HepG2 (cell line): ENCODE measurements around the gene SCN7A. TPM values are rescaled to one million over a fixed set of nuclear protein-coding genes. Genes with fewer than 3 reads are reported as not detected.

Source experiments
- ATAC-seq: fragments of 200-7000 bp; cut with Tn5 transposase; 3 replicates; pipeline ENCODE4 v1.9.1; 2020; ENCODE audit warnings: mild to moderate bottlenecking, moderate library complexity
- BruUV-seq: library from RNA; stranded (reverse); fragments of 400-500 nt; replicated peaks from 2 replicates; lab custom pipeline; 2021; lab: Mats Ljungman, UMichigan
- CTCF ChIA-PET: fragments of 300-600 bp; formaldehyde crosslinking; extraction: SDS; loops from one replicate; lab custom pipeline; 2021; ENCODE audit warnings: low total read pairs, inconsistent platforms, low intra/inter-chr PET ratio; lab: Yijun Ruan, JAX
- POLR2A ChIA-PET: fragments of 350-600 bp; sonication (Branson Sonifier 250); formaldehyde crosslinking; loops from one replicate; lab custom pipeline; 2020; ENCODE audit warnings: antibody characterized with exemption, inconsistent platforms; lab: Yijun Ruan, JAX
- DNase-seq: peaks from one replicate; pipeline ENCODE4 v3.0.0-alpha.2; 2015; ENCODE audit warnings: low spot score
- FAIRE-seq: peaks from 3 replicates; lab custom pipeline; 2011; peaks lifted over from hg19 to GRCh38; lab: Jason Lieb, UNC
- H2AFZ ChIP-seq: one replicate; pipeline ENCODE4 v1.6.1; 2011; ENCODE audit warnings: low read length, inconsistent platforms
- H3K27ac ChIP-seq: fragments of 300-600 bp; 3 replicates; pipeline ENCODE4 v1.8.0; 2011; ENCODE audit warnings: mixed run types, mild to moderate bottlenecking, mixed read lengths, low read length, inconsistent platforms; ENCODE audit not compliant: insufficient read depth; ENCODE audit errors: extremely low read length
- H3K27me3 ChIP-seq, 2 experiments: fragments of 200-600 bp in 1 of 2; 2 replicates in 1 of 2; 3 replicates in 1 of 2; pipeline versions ENCODE4 v1.6.0 to v1.8.0; 2011; ENCODE audit warnings: low read length in 2 of 2, mild to moderate bottlenecking in 2 of 2, moderate library complexity in 2 of 2, inconsistent platforms in 1 of 2; ENCODE audit not compliant: insufficient read depth in 2 of 2, control insufficient read depth in 1 of 2
- H3K36me3 ChIP-seq, 2 experiments: fragments of 200-600 bp in 1 of 2; replicated peaks in 1 of 2; 2 replicates in 1 of 2; 3 replicates in 1 of 2; pipeline versions ENCODE4 v1.5.1 to v1.8.0; 2011; ENCODE audit warnings: low read length in 2 of 2, inconsistent platforms in 1 of 2; ENCODE audit not compliant: insufficient read depth in 2 of 2, control insufficient read depth in 1 of 2
- H3K4me1 ChIP-seq: 2 replicates; pipeline ENCODE4 v1.5.1; 2012; ENCODE audit warnings: low read length, inconsistent platforms; ENCODE audit not compliant: insufficient read depth
- H3K4me2 ChIP-seq: 2 replicates; pipeline ENCODE4 v1.6.0; 2011; ENCODE audit warnings: low read depth, low read length, inconsistent platforms
- H3K4me3 ChIP-seq, 3 experiments: fragments of 200-600 bp in 1 of 3; sonication (generic), shearing (Covaris generic) in 1 of 3; replicated peaks in 1 of 3; 2 replicates each; pipeline ENCODE4 v1.5.1; 2011 to 2016; ENCODE audit warnings: low read length in 3 of 3, inconsistent platforms in 2 of 3, low read depth in 2 of 3, mild to moderate bottlenecking in 2 of 3, control low read depth in 1 of 3, mixed read lengths in 1 of 3; ENCODE audit not compliant: insufficient read depth in 1 of 3
- H3K79me2 ChIP-seq: one replicate; pipeline ENCODE4 v1.6.1; 2011; ENCODE audit warnings: low read length, inconsistent platforms; ENCODE audit not compliant: insufficient read depth
- H3K9ac ChIP-seq: 2 replicates; pipeline ENCODE4 v1.6.0; 2011; ENCODE audit warnings: mild to moderate bottlenecking, low read depth, low read length, inconsistent platforms; ENCODE audit not compliant: insufficient read depth
- H3K9me3 ChIP-seq: 2 replicates; pipeline ENCODE4 v1.5.1; 2012; ENCODE audit warnings: mild to moderate bottlenecking, low read length
- H4K20me1 ChIP-seq: 2 replicates; pipeline ENCODE4 v1.6.0; 2011; ENCODE audit warnings: inconsistent platforms, mild to moderate bottlenecking, low read length, moderate library complexity; ENCODE audit not compliant: insufficient read depth
- CEBPB ChIP-seq: IDR thresholded peaks from 2 replicates; pipeline ENCODE4 v1.6.1; 2011; ENCODE audit warnings: low read depth, low read length, improper control_type of control experiment, borderline replicate concordance
- GTF3A ChIP-seq: sonication (generic); formaldehyde crosslinking; conservative IDR thresholded peaks from 2 replicates; pipeline ENCODE4 v1.4.0; 2020; ENCODE audit warnings: mild to moderate bottlenecking, missing genetic modification reagents
- ISX ChIP-seq: sonication (generic); formaldehyde crosslinking; conservative IDR thresholded peaks from 2 replicates; pipeline ENCODE4 v1.5.0; 2020; ENCODE audit warnings: missing genetic modification reagents
- MAFF ChIP-seq: IDR thresholded peaks from 2 replicates; pipeline ENCODE4 v1.6.1; 2011; ENCODE audit warnings: low read depth, low read length, improper control_type of control experiment
- MAFK ChIP-seq, 2 experiments: IDR thresholded peaks in 1 of 2; conservative IDR thresholded peaks in 1 of 2; 2 replicates each; pipeline ENCODE4 v1.6.1; 2011; ENCODE audit warnings: improper control_type of control experiment in 2 of 2, low read length in 2 of 2
- RFX1 ChIP-seq: fragments of 450-650 bp; IDR thresholded peaks from 2 replicates; pipeline ENCODE4 v1.6.1; 2017
- SP2 ChIP-seq: sonication (generic); formaldehyde crosslinking; IDR thresholded peaks from 2 replicates; pipeline ENCODE4 v1.5.1; 2020; ENCODE audit warnings: mild to moderate bottlenecking, missing genetic modification reagents
- U2AF1 ChIP-seq: fragments of 200-400 bp; formaldehyde crosslinking; optimal IDR thresholded peaks from 2 replicates; pipeline ENCODE3; 2017; ENCODE audit warnings: mild to moderate bottlenecking, low read depth, low read length
- ZNF24 ChIP-seq: fragments of 450-650 bp; IDR thresholded peaks from 2 replicates; pipeline ENCODE4 v1.6.1; 2017; ENCODE audit warnings: antibody characterized with exemption, mild to moderate bottlenecking
- ZNF629 ChIP-seq: sonication (generic); formaldehyde crosslinking; conservative IDR thresholded peaks from 2 replicates; pipeline ENCODE4 v1.5.0; 2020; ENCODE audit warnings: missing genetic modification reagents
- ZNF879 ChIP-seq: sonication (generic); formaldehyde crosslinking; IDR thresholded peaks from 2 replicates; pipeline ENCODE4 v1.8.1; 2023; ENCODE audit warnings: missing genetic modification reagents
- ZSCAN9 ChIP-seq: IDR thresholded peaks from 2 replicates; pipeline ENCODE4 v1.6.1; 2016; ENCODE audit warnings: borderline replicate concordance
- WGBS: methylation state at CpG from one replicate; pipeline ENCODE4 v1.1.6; 2017; ENCODE audit warnings: low lambda C conversion rate; 5-methylcytosine and 5-hydroxymethylcytosine counted together
- in situ Hi-C: cut with HindIII; loops from 2 replicates; pipeline ENCODE4 v1.10.0; 2017; ENCODE audit warnings: low pct_unique_long_range_greater_than_20kb; ENCODE audit not compliant: extremely low pct_ligation_motif_present
- intact Hi-C: fragments of 100-400 bp; cut with micrococcal nuclease; formaldehyde crosslinking; loops from one replicate; pipeline ENCODE4 v1.10.0; 2022; ENCODE audit not compliant: unreplicated experiment
- polyA plus RNA-seq, 8 experiments: library from polyadenylated mRNA; depleted of rRNA in 3 of 8; stranded (reverse) in 7 of 8; unstranded in 1 of 8; fragments of >200 nt; fragmentation: Illumina TruSeq in 4 of 8; extraction: Trizol in 4 of 8; gene quantifications; 2 replicates each; pipeline versions ENCODE4 v1.2.1 to v1.2.3, GENCODE V29; 2011 to 2016; ENCODE audit warnings: low read depth in 4 of 8, missing spikeins in 1 of 8, mixed read lengths in 1 of 8; ENCODE audit not compliant: insufficient read depth in 1 of 8
- total RNA-seq, 5 experiments: library from RNA; depleted of rRNA; stranded (reverse); fragments of >200 nt; fragmentation: Illumina TruSeq; extraction: Trizol; gene quantifications; 2 replicates each; pipeline ENCODE4 v1.2.3, GENCODE V29; 2016; ENCODE audit warnings: low read depth in 1 of 5
- TF ChIP-seq, protein P1 (sequence below): sonication (generic); formaldehyde crosslinking; conservative IDR thresholded peaks from 2 replicates; pipeline ENCODE4 v1.4.0; 2020; ENCODE audit warnings: missing genetic modification reagents
- TF ChIP-seq, protein P2 (sequence below): sonication (generic); formaldehyde crosslinking; IDR thresholded peaks from 2 replicates; pipeline ENCODE4 v1.5.0; 2020; ENCODE audit warnings: missing genetic modification reagents

SCN7A gene
- total and polyA plus RNA-seq, 2 of the 13 experiments (the other 11 are each of a cell fraction or from before 2014, with no cell fraction given), result 0.01 TPM; not detected in 1

DNA sequence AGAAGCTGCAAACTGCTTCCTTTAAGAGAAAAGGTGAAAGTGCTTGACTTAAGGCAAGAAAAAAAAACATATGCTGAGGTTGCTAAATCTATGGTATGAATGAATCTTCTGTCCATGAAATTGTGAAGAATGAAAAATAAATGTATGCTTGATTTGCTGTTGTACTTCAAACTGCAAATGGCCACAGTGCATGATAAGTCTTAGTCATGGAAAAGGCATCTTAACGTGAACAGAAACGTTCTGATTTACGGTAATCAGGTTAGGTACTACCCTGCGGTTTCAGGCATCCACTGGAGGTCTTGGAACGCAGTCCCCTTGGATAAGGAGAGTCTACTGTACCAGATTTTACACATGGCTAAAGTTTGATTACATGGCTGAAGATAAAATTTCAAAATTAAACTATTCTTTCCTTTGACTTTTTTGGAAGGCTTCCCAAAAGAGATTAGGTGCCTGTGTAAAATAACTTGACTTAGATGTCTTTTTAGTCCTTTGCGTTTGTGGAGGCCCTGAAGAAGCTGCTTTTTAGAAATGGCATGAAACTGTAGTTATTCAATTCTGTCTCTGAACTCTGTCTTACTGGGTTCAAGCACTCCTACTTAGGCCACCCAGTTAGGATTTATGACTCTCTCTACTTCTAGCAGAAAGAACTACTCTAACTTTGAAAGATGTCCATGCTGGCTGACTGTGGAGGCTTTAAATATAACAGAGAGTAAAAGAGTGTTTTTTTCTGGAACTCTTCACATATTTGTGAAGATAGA, 82.4 kb downstream of the SCN7A start:
- no TSS peak for BruUV-seq
- H3K4me3 ChIP-seq, result no peak overlapping the region
- H4K20me1 ChIP-seq, result no peaks in the 10 kb centered on the region
- peaks cover 22% of the 10 kb centered on the region; the same call in 1 of the 2 replicates for H3K4me1 ChIP-seq
- intact Hi-C loops (no loop called here), in situ Hi-C loops (no loop called here)
- no peak for FAIRE-seq
- ATAC-seq, result peak; percentile 57
- H2AFZ ChIP-seq, result no peak overlapping the region
- no peak overlapping the region for H3K9ac ChIP-seq
- H3K9me3 ChIP-seq, result no peaks in the 10 kb centered on the region
- peak overlapping the region; percentile 47 for H3K4me2 ChIP-seq
- WGBS, result 11% methylated on average over 6 of the region's 6 CpGs
- ChIA-PET POLR2A (interaction anchor here (1.1 to 1.2 kb wide), 2 partner anchors 8 to 37 kb away, joined by 3 to 4 read pairs; partner anchors contain the start of gene SCN9A), CTCF (no interaction called here)
- no peak for DNase-seq
- H3K27ac ChIP-seq, result no peak overlapping the region
- H3K79me2 ChIP-seq, result no peaks in the 10 kb centered on the region
- TF ChIP-seq MAFK (conservative IDR thresholded peaks at IDR 0.05 in 1 of 2, IDR thresholded peaks at IDR 0.05 in 1 of 2; ENCODE audit: low read length in 2 of 2), result peak; percentile 84 to 91
- TF ChIP-seq MAFF, result peak; percentile 85
- no peak for TF ChIP-seq U2AF1
- TF ChIP-seq, protein P1, sequence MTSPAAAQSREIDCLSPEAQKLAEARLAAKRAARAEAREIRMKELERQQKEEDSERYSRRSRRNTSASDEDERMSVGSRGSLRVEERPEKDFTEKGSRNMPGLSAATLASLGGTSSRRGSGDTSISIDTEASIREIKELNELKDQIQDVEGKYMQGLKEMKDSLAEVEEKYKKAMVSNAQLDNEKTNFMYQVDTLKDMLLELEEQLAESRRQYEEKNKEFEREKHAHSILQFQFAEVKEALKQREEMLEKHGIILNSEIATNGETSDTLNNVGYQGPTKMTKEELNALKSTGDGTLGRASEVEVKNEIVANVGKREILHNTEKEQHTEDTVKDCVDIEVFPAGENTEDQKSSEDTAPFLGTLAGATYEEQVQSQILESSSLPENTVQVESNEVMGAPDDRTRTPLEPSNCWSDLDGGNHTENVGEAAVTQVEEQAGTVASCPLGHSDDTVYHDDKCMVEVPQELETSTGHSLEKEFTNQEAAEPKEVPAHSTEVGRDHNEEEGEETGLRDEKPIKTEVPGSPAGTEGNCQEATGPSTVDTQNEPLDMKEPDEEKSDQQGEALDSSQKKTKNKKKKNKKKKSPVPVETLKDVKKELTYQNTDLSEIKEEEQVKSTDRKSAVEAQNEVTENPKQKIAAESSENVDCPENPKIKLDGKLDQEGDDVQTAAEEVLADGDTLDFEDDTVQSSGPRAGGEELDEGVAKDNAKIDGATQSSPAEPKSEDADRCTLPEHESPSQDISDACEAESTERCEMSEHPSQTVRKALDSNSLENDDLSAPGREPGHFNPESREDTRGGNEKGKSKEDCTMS (CRISPR knock-in tag), result no peak
- no peak for TF ChIP-seq ZNF629 (CRISPR knock-in tag)
- TF ChIP-seq SP2 (CRISPR knock-in tag), result no peak
- TF ChIP-seq ZSCAN9 (CRISPR knock-in tag), result no peak
- no peak for TF ChIP-seq GTF3A (CRISPR knock-in tag)
- TF ChIP-seq CEBPB, result no peak
- TF ChIP-seq ZNF24, result no peak
- TF ChIP-seq, protein P2, sequence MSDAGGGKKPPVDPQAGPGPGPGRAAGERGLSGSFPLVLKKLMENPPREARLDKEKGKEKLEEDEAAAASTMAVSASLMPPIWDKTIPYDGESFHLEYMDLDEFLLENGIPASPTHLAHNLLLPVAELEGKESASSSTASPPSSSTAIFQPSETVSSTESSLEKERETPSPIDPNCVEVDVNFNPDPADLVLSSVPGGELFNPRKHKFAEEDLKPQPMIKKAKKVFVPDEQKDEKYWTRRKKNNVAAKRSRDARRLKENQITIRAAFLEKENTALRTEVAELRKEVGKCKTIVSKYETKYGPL (CRISPR knock-in tag), result no peak
- TF ChIP-seq ISX (CRISPR knock-in tag), result no peak
- no peak for TF ChIP-seq RFX1
- no peak for TF ChIP-seq ZNF879 (CRISPR knock-in tag)
- no peaks in the 10 kb centered on the region for H3K36me3 ChIP-seq
- H3K27me3 ChIP-seq, result no peaks in the 10 kb centered on the region
